ENCODE data around the gene SS18L1.

The SS18L1 gene

DNA sequence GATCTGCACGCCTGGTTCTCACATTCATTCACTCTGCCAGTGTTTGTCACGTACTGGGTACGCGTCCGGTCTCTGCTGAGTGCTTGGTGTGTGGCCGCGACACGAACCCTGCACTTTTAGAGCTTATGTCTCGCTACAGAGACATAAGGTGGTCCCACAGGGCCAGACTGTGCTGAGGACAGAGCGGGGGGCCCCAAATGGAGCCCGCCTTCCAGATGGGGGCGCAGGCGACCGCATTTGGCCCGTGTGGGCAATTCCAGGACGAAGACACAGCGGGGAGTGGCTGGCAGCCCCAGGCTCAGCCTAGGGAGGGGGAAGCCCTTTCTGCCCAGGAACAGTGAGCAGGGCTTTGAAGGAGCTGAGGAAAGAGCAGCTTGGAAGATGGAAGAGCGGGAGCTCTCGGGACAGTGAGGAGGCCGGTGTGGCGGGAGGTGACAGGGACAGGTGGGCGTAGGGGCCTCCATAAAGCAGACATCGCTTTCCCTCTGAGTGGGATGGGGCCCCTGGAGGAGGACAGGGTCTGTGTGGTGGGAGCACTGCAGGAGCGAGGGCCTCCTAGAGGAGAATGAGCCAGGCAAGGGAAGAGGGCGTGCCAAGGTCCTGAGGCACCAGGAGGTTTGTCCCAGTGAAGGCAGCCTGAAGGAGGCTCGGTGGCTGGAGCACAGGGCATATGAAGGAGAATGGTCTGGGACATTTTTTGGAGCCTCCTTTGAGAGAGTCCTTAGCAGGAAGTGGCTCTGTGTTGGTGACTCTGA lies 31.5 kb downstream of the SS18L1 start:
- no peak for DNase-seq

DNA sequence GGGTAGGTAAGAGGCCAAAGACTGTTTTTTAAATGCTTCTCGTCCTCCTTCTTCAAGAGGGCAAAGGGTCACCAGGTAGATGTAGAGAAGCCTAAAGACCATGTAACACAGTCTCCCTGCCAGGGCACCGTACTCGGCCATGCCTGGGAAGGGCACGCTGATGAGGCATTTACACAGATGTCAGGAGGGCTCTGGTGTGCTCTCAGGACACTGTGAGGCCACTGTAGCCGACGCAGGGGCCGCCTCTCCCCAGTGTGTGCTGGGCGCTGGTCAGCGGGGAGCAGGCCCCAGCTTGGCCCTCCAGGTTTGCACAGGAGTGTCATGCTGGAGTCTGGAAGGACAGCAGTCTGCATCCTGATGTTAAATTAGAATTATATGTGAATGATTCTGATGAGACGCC lies 32.1 kb downstream of the SS18L1 start:
- DNase-seq = no peak

DNA sequence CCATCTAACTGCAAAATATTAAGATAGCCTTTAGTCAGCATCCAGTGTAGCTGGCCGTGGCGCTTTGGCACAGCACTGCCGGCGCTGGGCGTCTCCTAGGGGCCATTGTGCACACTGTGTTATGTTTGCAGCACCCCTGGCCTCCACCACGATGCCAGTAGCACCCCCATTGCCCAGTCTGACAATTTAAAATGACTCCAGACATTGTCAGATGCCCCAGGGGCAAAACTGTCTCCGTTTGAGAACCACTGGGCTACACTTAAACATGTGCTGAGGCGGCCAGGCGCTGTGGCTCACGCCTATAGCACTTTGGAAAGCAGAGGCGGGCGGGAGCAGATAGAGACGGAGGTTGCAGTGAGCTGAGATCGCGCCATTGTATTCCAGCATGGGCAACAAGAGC lies 33.3 kb downstream of the SS18L1 start:
- DNase-seq = no peak

DNA sequence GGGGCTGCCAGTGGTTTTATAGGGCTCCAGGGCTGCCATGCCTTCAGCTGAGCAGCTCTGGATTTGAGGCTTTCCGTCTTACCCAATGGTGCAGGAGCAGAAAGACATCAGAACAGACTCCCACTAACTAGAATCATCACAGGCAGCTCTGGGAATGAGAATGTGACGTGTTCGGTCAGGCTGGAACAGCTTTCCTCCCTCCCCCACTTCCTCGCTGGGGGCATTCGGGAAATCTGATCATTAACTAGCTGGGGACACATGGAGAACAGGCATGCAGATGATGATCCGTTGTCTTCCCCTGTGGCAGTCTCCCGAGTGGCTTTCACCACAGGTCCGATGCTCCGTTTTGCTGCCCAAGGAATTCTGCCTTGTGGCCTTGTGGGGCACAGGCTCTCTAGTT lies 33.7 kb downstream of the SS18L1 start:
- no peak for DNase-seq

DNA sequence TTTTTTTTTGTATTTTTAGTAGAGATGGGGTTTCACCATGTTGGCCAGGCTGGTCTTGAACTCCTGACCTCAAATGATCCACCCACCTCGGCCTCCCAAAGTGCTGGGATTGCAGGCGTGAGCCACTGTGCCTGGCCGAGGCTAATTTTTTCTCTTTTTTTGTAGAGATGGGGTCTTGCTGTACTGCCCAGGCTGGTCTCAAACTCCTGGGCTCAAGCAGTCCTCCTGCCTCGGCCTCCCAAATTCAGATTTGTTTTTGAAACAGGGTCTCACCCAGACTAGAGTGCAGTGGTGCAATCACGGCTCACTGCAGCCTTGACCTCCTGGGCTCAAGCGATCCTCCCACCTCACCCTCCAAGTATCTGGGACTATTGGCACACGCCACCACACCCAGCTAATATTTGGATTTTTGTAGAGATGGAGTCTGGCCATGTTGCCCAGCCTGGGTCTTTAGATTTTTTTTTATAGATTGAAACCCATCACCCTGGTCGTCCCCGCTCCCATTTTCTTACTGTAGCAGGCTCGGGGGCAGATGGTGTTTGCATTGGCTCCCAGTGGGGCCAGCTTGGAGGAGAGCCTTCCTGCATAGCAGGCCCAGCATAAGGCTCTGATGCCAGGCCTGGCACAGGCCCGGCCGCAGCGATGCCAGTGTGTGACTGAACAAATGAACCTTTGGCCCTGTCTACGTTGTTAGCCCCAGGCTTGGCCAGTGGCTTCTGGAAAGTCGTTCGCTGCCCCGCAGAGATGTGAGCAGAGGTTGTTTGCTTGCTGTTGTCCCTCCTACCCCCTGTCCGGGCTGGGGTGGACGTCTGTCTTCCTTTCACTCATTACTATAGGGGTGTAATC lies 35.0 kb downstream of the SS18L1 start:
- DNase-seq = no peak

DNA sequence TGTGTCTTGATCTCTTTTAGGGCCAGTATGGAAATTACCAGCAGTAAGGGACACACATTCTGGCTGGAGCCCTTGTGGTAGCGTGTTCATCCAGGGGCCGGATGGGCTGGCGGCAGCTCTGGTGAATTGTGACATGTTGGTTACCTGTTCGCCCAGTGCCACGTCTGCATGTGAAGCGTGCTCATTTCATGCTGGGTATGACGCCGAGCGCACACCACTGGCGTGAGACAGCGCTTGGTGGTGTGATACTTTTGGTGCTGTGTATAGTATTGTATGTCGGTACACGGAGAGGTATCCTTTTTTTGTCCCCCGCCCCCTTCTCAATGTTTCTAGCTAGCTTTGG lies 35.6 kb downstream of the SS18L1 start:
- no peak for DNase-seq

DNA sequence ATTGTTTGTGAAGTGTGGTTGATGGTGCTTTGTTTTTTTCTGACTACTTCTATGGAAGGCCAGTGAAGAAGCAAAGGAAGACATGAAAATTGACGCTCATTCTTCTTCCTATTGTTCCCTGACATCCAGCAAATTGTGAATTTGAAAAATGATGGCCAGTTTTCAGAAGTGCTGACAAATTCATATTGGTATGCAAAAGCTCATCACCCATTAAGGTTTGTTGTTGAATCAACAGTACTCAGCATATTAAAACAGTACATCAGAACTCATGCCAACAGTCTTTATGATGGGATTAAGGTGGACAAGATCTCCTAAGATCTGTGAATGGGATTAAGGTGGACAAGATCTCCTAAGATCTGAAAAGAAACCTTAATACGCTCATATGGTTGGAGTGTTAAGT lies 38.2 kb downstream of the SS18L1 start:
- no peak for DNase-seq

DNA sequence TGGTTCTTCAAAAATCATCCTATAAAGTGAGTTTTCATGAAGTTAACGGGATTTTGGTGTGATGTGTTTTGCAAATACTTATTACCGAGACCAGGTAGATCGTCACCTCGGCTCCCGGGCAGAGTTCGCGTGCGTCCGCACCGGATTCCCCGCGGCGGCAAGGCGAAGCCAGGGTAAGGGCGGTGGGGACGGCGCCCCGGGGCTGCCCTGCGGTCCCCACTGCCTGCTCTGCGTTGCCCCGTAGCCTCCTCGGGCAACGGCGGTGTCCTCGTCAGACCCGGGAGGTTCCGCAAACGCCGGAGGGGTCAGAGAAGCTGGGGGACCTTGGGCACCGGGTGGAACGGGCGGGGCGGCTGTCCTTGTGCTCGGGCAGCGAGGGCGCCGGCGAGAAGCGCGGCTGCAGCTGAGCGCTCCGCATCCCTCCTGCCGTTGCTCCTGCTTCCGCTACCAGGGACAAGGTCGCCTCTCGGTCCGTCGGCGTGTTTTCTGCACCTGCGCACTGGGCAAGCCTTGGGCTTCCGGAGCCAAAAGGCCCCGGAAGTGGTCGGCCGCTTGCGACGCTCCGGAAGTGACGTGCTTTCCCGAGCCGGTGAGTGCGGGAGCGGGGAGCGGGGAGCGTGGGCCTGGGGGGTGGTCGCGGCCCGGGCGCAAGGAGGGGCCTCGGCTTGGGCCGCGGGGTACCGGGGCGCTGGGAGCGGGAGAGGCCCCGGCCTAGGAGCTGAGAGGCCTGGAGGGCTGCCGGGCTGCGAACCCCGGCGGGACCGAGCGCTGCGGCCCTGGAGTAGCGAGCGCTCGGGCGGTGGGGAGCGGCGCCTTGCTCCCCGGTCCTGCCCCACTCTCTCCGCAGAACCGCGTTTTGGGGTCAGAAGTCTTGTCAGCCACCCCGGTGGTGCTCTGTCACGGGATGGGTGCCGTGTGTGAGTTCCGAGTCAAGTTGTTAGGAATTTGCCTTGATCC lies 39.2 kb downstream of the SS18L1 start, which contains the start of gene MTG2:
MTG2 (plus strand) TSS at position 560 of the 957 bp plus-strand sequence. CDS start 10,393 bp downstream, outside the sequence.
- DNase-seq = peak; percentile 83

DNA sequence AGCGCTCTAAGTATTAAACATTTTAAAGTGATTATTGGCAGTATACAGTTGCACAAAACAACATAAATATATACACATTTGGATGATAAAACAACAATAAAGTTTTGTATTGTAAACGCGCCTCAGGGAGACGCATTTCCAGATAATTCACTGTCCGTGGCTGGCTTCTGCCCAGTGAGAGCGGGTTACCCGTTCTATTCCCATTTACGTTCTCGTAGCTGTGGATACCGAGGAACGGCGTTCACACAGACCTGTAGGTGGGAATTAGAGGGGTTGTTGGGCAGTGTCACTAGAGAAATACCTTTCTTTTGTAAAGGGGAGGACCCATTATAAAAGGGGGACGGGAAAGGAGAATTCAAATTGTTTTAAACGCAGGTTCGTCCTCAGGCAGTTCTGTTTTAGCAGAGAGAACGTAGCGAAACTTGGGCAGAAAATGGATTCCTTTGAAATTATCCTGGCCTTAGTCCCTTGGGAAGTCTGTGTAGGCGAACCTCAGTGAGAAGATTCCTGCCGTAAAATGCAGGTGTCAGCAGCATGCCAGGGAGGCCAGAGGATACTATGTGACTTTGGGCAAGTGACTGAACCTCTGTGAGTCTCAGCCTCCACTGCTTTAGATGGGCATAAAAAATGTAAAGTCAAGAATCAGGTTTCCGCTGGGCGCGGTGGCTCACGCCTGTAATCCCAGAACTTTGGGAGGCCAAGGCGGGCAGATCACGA lies 40.0 kb downstream of the SS18L1 start:
- no peak for DNase-seq

DNA sequence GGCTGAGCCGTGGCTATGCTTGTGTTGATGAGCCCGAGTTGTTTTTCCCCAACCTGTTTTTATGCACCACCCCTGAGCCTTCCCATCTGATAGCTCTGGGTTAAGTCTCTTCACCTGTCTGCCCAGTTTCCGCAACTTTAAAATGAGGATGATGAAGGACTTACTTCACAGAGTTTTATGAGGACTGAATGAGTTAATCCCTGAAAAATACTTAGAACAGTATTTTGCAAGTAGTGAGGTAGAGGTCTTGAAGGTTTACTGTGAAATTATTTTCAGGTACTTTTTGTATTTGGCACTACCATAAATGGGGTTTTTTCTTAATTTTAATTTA lies 42.5 kb downstream of the SS18L1 start:
- DNase-seq = no peak

DNA sequence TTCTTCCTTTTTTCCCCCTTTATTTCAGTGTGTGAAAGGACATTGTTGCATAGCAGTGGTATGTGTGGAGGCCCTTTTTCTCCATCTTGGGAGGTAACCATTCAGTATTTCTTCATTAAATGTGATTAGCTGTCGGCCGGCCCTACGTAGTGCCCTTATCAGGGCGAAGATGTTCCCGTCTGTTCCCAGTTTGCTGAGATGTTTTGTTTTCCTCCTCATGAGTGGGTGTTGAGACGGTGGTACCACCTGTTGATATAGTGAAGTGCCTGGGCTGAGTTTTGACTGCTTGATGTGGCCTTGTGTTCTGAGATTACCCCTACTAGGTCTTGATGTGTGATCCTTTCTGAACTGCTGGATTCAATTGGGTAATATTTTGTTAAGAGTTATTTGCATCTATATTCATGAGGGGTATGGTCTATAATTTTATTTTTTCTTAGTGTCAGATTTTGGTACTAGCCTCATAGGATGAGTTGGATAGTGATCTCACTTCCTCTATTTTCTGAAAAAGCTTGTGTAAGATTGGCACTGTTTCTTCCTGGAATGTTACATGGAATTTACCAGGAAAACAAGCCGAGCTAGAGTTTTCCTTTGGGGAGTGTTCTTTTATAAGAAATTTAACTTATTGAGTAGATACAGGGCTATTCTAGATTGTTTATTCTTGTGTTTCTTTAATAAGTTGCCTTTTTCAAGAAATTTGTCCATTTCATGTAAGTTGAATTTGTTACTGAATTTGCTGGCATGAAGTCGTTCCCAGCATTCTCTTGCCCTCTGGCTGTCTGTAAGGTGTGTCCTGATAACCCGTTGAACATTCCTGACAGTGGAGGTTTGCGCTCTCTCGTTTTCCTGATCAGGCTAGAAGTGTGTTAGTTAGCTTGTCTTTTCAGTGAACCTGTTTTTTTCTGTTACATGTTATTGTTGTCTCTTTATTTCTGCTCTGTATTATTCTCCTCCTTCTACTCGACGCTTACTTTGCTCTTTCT lies 43.6 kb downstream of the SS18L1 start:
- DNase-seq = no peak

DNA sequence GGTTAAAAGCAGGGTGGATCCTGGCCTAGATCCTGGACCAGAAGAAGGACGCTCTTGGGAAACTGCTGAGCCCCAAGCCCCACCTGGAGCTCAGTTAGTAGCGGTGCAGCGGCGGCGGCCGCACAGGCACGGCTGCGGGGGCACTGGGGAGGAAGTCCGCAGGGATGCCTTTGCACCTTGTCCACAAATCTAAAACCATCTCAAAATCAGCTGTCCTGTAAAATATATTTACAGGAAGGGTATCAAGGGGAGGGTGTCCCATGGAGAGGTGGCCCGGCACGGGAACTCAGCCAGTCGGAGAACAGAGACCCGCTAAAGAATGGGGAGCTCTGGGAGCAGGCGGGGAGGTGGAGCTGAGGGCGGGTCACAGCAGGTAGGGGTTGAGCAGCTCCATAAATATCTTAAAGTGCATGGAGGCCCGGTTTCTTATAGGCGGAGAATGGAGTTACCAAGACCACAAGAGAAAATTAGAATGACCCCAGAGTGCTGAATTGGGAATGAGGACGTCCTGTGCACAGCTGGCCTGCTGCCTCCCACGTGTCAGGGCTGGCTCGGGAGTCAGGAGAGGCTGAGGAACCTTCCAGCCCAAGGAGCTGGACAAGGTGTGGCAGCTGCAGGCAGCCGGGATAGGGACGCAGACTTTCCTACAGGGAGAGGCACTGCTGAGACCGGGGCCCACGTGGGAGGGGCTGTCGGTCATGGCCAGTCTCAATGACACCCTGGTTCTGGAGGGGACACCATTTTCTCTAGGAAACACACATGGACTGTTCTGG lies 47.3 kb downstream of the SS18L1 start:
- DNase-seq = no peak

DNA sequence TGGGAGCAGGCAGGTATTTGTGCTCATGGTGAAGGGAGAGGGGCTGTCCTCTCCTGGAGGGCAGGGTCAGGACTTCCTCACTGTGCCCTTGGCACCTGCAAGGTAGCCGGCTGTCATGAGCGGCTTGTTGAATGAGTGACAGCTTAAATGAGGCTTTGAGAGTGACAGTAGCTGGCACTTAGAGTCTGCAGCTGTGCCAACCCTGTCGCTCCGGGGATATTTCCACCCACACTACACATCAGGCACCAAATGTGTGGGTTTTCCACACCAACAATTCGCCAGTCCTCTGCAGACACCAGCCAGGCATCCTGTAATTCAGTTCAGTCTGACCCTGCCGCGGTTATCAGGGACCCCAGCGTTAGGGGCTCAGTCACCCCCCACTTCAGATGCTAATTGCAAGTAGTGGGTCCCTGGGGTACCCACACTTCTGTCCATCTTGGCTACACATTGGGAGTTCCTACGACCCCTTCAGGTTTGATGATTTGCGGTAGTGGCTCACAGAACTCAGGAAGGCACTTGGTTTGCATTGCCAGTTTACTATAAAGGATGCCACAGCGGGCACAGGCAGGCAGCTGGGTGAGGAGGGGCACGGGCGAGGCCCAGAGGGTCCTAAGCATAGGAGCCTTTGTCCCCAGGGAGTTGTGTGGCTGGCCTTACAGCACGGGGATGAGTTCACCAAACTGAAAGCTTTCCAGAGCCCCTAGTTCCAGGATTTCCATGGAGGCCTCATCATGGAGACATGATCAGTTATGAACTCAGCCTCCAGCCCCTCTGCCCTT lies 48.4 kb downstream of the SS18L1 start:
- DNase-seq = no peak

DNA sequence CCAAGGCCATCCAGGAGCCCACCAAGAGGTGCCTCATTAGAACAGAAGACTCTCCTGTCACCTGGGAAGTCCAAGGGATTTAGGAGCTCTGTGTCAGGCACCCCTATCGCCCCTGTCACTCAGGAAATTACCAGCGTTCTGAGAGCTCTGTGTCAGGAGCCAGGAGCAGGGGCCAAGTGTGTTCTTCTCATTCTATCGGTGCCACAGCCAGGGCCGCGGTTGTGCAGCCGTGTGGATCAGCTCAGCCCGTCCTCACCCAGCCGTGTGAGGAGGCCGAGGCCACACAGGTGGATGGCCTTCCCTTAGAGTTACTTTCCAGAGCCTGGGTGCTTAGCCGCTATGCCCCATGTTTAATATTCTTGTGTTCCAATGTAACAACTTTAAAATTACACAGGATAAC lies 49.1 kb downstream of the SS18L1 start:
- no peak for DNase-seq

DNA sequence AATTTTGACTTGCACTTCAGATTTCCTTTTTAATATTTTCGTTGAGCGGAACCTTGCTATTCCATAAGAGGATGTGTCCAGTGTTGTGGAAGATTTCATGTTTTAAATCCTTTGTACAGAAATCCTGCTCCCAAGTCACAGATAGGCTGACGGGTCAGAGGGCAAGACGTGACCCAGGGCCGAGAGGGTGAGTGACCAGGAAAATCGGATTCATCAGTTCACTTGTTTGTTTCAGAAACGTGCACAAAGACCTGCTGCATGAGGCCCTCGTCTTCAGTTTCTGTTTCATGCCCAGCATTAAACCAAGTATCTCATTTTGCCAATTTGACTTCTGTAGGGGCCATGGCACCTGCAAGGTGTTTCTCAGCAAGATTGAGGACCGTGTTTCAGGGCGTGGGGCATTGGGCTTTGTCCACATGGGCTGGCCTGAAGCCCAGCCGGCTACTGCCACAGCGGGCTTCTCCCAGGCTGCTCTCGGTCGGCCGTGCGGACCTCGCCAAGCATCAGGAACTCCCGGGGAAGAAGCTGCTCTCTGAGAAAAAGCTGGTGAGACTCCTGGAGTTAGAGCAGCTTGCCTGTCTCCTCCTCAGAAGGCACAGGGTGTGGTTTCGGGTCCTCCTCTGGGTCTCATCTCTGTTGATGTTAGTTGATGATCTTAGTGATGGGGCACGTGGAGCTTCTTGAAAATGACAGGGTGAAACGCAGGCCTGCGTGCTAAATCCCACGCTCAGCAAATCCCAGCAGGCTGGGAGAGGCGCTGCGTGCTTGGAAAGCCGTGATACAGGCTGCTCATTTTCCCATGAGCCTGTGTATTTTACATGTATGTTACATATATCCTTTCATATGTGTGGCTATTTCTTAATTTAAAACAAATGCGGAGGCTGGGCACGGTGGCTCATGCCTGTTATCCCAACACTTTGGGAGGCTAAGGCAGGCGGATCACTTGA lies 49.8 kb downstream of the SS18L1 start:
- no peak for DNase-seq

DNA sequence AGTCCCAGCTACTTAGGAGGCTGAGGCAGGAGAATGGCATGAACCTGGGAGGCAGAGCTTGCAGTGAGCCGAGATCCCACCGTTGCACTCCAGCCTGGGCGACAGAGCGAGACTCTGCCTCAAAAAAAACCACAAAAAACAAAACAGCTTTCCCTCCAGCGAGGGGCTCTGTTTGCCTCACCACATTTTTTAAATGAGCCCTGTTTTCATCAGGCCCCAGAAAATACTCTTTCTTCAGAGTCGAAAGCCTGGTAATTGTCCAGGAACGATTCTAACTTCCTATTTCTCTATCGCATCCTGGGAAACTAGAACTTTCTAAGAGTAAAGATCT lies 51.5 kb downstream of the SS18L1 start:
- no peak for DNase-seq

DNA sequence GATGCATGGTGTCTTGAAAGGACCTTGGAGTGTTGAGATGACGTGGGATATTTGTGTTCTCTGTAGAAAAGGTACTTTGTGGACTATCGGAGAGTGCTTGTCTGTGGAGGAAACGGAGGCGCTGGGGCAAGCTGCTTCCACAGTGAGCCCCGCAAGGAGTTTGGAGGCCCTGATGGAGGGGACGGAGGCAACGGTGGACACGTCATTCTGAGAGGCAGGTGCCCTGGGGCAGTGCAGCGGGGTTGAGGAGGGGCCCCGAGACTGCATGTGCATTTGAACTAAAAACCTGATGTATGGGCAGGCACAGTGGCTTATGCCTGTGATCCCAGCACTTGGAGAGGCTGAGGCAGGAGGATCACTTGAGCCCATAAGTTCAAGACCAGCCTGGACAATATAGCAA lies 52.2 kb downstream of the SS18L1 start:
- no peak for DNase-seq

DNA sequence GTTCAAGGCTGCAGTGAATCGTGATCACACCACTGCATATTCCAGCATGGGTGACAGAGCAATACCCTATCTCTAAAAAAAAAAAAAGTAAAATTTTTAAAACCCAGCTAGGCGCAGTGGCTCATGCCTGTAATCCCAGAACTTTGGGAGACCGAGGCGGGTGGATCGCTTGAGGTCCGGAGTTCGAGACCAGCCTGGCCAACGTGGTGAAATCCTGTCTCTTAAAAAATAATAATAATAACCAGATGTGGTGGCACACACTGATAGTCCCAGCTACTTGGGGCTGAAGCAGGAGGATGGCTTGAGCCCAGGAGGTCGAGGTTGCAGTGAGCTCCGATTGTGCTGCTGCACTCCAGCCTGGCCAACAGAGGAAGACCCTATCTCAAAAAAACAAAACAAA lies 52.7 kb downstream of the SS18L1 start:
- DNase-seq = no peak

DNA sequence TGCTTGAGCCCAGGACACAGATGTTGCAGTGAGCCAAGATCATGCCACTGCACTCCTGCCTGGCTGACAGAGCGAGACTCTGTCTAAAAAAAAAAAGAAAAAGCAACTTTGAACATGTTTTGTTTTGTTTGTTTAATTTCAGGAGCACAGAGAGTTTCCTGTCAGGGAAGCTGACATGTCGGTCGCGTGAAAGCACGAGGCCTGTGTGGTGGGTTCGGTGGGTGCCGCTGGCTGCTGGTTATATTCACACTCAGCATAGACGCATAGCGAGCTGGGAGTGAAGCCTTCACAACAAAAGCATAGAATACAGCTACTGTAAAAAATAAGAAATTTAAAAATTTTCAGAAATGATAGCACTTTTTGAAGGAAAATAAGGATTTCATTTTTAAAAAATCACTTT lies 53.7 kb downstream of the SS18L1 start:
- no peak for DNase-seq

Data from activated gamma-delta T cell (primary cell).